ENCODE results near the gene IPMK.

The IPMK gene

GRCh38 chr10:58282615-58283014 is 14.9 kb upstream of the IPMK start:
- Histone ChIP-seq H3K27ac (ENCODE audit: low read length) (peak overlapping the region; percentile 33), H3K9me3 (ENCODE audit: control insufficient read depth in 1 of 2, low read length in 2 of 2) (no peaks in the 10 kb centered on the region), H3K36me3 (ENCODE audit: control insufficient read depth in 1 of 2, insufficient read depth in 2 of 2, low read length in 2 of 2) (peaks cover 1 to 6% of the 10 kb centered on the region in 2 donors), H3K27me3 (ENCODE audit: low read depth, low read length) (no peaks in the 10 kb centered on the region), H3K4me1 (ENCODE audit: control insufficient read depth in 1 of 2, insufficient read depth in 2 of 2, low read length in 2 of 2) (peaks cover 0 to 4% of the 10 kb centered on the region in 2 donors), H3K4me3 (ENCODE audit: low read depth in 1 of 2, low read length in 2 of 2) (no peak overlapping the region)

- Histone ChIP-seq H3K27ac (ENCODE audit: low read length) (no peak overlapping the region), H3K4me3 (ENCODE audit: low read depth in 1 of 2, low read length in 2 of 2) (no peak overlapping the region), H3K36me3 (ENCODE audit: control insufficient read depth in 1 of 2, insufficient read depth in 2 of 2, low read length in 2 of 2) (peaks cover 3 to 6% of the 10 kb centered on the region in 2 donors), H3K27me3 (ENCODE audit: low read depth, low read length) (no peaks in the 10 kb centered on the region), H3K9me3 (ENCODE audit: control insufficient read depth in 1 of 2, low read length in 2 of 2) (no peaks in the 10 kb centered on the region), H3K4me1 (ENCODE audit: control insufficient read depth in 1 of 2, insufficient read depth in 2 of 2, low read length in 2 of 2) (peaks cover 0 to 4% of the 10 kb centered on the region in 2 donors)
These were observed 13.5 kb upstream of the IPMK start for GRCh38 chr10:58281092-58281752.

- Histone ChIP-seq H3K9me3 (ENCODE audit: control insufficient read depth in 1 of 2, low read length in 2 of 2) (no peaks in the 10 kb centered on the region), H3K36me3 (ENCODE audit: control insufficient read depth in 1 of 2, insufficient read depth in 2 of 2, low read length in 2 of 2) (peaks cover 3 to 6% of the 10 kb centered on the region in 2 donors), H3K4me1 (ENCODE audit: control insufficient read depth in 1 of 2, insufficient read depth in 2 of 2, low read length in 2 of 2) (peaks cover 0 to 4% of the 10 kb centered on the region in 2 donors), H3K27ac (ENCODE audit: low read length) (no peak overlapping the region), H3K27me3 (ENCODE audit: low read depth, low read length) (no peaks in the 10 kb centered on the region), H3K4me3 (ENCODE audit: low read depth in 1 of 2, low read length in 2 of 2) (no peak overlapping the region)
These were observed 12.8 kb upstream of the IPMK start for GRCh38 chr10:58280477-58280876.

GRCh38 chr10:58278962-58279307 is 11.2 kb upstream of the IPMK start:
- Histone ChIP-seq H3K9me3 (ENCODE audit: control insufficient read depth in 1 of 2, low read length in 2 of 2) (no peaks in the 10 kb centered on the region), H3K27me3 (ENCODE audit: low read depth, low read length) (no peaks in the 10 kb centered on the region), H3K36me3 (ENCODE audit: control insufficient read depth in 1 of 2, insufficient read depth in 2 of 2, low read length in 2 of 2) (peaks cover 3 to 6% of the 10 kb centered on the region in 2 donors), H3K27ac (ENCODE audit: low read length) (no peak overlapping the region), H3K4me3 (ENCODE audit: low read depth in 1 of 2, low read length in 2 of 2) (no peak overlapping the region), H3K4me1 (ENCODE audit: control insufficient read depth in 1 of 2, insufficient read depth in 2 of 2, low read length in 2 of 2) (peaks cover 4 to 5% of the 10 kb centered on the region in 2 donors)

- Histone ChIP-seq H3K36me3 (ENCODE audit: control insufficient read depth in 1 of 2, insufficient read depth in 2 of 2, low read length in 2 of 2) (peaks cover 3 to 6% of the 10 kb centered on the region in 2 donors), H3K4me3 (ENCODE audit: low read depth in 1 of 2, low read length in 2 of 2) (no peak overlapping the region), H3K27ac (ENCODE audit: low read length) (no peak overlapping the region), H3K27me3 (ENCODE audit: low read depth, low read length) (no peaks in the 10 kb centered on the region), H3K4me1 (ENCODE audit: control insufficient read depth in 1 of 2, insufficient read depth in 2 of 2, low read length in 2 of 2) (peaks cover 4 to 5% of the 10 kb centered on the region in 2 donors), H3K9me3 (ENCODE audit: control insufficient read depth in 1 of 2, low read length in 2 of 2) (no peaks in the 10 kb centered on the region)
These were observed 10.7 kb upstream of the IPMK start for GRCh38 chr10:58278274-58278961.

GRCh38 chr10:58275908-58276307 is 8.2 kb upstream of the IPMK start:
- no peak overlapping the region for H3K4me3 ChIP-seq (ENCODE audit: low read depth in 1 of 2, low read length in 2 of 2)
- H3K4me1 ChIP-seq (ENCODE audit: control insufficient read depth in 1 of 2, insufficient read depth in 2 of 2, low read length in 2 of 2) = peaks cover 0 to 5% of the 10 kb centered on the region in 2 donors
- H3K9me3 ChIP-seq (ENCODE audit: control insufficient read depth in 1 of 2, low read length in 2 of 2) = no peaks in the 10 kb centered on the region
- H3K36me3 ChIP-seq (ENCODE audit: control insufficient read depth in 1 of 2, insufficient read depth in 2 of 2, low read length in 2 of 2) = peaks cover 3 to 6% of the 10 kb centered on the region in 2 donors
- no peak overlapping the region for H3K27ac ChIP-seq (ENCODE audit: low read length)
- H3K27me3 ChIP-seq (ENCODE audit: low read depth, low read length) = no peaks in the 10 kb centered on the region

- peaks cover 3 to 6% of the 10 kb centered on the region in 2 donors for H3K36me3 ChIP-seq (ENCODE audit: control insufficient read depth in 1 of 2, insufficient read depth in 2 of 2, low read length in 2 of 2)
- H3K27ac ChIP-seq (ENCODE audit: low read length) = no peak overlapping the region
- no peaks in the 10 kb centered on the region for H3K27me3 ChIP-seq (ENCODE audit: low read depth, low read length)
- no peak overlapping the region for H3K4me3 ChIP-seq (ENCODE audit: low read depth in 1 of 2, low read length in 2 of 2)
- H3K4me1 ChIP-seq (ENCODE audit: control insufficient read depth in 1 of 2, insufficient read depth in 2 of 2, low read length in 2 of 2) = peaks cover 0 to 9% of the 10 kb centered on the region in 2 donors
- H3K9me3 ChIP-seq (ENCODE audit: control insufficient read depth in 1 of 2, low read length in 2 of 2) = no peaks in the 10 kb centered on the region
These were observed 7.6 kb upstream of the IPMK start for GRCh38 chr10:58275261-58275660.

GRCh38 chr10:58269782-58270290 is 2.1 kb upstream of the IPMK start:
- Histone ChIP-seq H3K4me3 (ENCODE audit: low read depth in 1 of 2, low read length in 2 of 2) (peak overlapping the region; percentile 90 to 94), H3K36me3 (ENCODE audit: control insufficient read depth in 1 of 2, insufficient read depth in 2 of 2, low read length in 2 of 2) (peaks cover 0 to 15% of the 10 kb centered on the region in 2 donors), H3K27me3 (ENCODE audit: low read depth, low read length) (no peaks in the 10 kb centered on the region), H3K4me1 (ENCODE audit: control insufficient read depth in 1 of 2, insufficient read depth in 2 of 2, low read length in 2 of 2) (peaks cover 6 to 18% of the 10 kb centered on the region in 2 donors), H3K9me3 (ENCODE audit: control insufficient read depth in 1 of 2, low read length in 2 of 2) (no peaks in the 10 kb centered on the region), H3K27ac (ENCODE audit: low read length) (peak overlapping the region; percentile 93)

- Histone ChIP-seq H3K9me3 (ENCODE audit: control insufficient read depth in 1 of 2, low read length in 2 of 2) (no peaks in the 10 kb centered on the region), H3K27me3 (ENCODE audit: low read depth, low read length) (no peaks in the 10 kb centered on the region), H3K36me3 (ENCODE audit: control insufficient read depth in 1 of 2, insufficient read depth in 2 of 2, low read length in 2 of 2) (peaks cover 0 to 15% of the 10 kb centered on the region in 2 donors), H3K27ac (ENCODE audit: low read length) (peak within 1 kb of the TSS; percentile 93), H3K4me3 (ENCODE audit: low read depth in 1 of 2, low read length in 2 of 2) (peak within 1 kb of the TSS; percentile 90 to 94), H3K4me1 (ENCODE audit: control insufficient read depth in 1 of 2, insufficient read depth in 2 of 2, low read length in 2 of 2) (peaks cover 6 to 18% of the 10 kb centered on the region in 2 donors)
These were observed 1.5 kb upstream of the IPMK start, which contains the start of gene CISD1 for GRCh38 chr10:58268946-58269781. CISD1 (plus strand) TSS chr10:58269162; CDS start chr10:58269274, 112 bp downstream.

GRCh38 chr10:58268454-58268945 is 806 bp upstream of the IPMK start:
- Histone ChIP-seq H3K27me3 (ENCODE audit: low read depth, low read length) (no peaks in the 10 kb centered on the region), H3K36me3 (ENCODE audit: control insufficient read depth in 1 of 2, insufficient read depth in 2 of 2, low read length in 2 of 2) (peaks cover 0 to 15% of the 10 kb centered on the region in 2 donors), H3K9me3 (ENCODE audit: control insufficient read depth in 1 of 2, low read length in 2 of 2) (no peaks in the 10 kb centered on the region), H3K4me3 (ENCODE audit: low read depth in 1 of 2, low read length in 2 of 2) (peak overlapping the region; percentile 90 to 94), H3K4me1 (ENCODE audit: control insufficient read depth in 1 of 2, insufficient read depth in 2 of 2, low read length in 2 of 2) (peaks cover 6 to 18% of the 10 kb centered on the region in 2 donors), H3K27ac (ENCODE audit: low read length) (peak overlapping the region; percentile 93)

Measured in muscle layer of duodenum (tissue), 2 donors.